IMR-90 (cell line): ENCODE data around the gene OR2T6. TPM values are rescaled to one million over a fixed set of nuclear protein-coding genes. Genes with fewer than 3 reads are reported as not detected.
"Not testable (repeated sequence)": the region's sequence is repeated elsewhere in the genome, so short reads cannot be mapped to it uniquely, and the experiment has no call there.

ENCODE experiments used
- ATAC-seq: fragments of 200-7000 bp; cut with Tn5 transposase; 2 replicates; pipeline ENCODE4 v1.9.1; 2020; ENCODE audit warnings: low read depth, mild to moderate bottlenecking, moderate library complexity
- BruUV-seq: library from RNA; stranded (reverse); fragments of 400-500 nt; replicated peaks from 2 replicates; lab custom pipeline; 2021; lab: Mats Ljungman, UMichigan
- CTCF ChIA-PET: fragments of 300-600 bp; formaldehyde crosslinking; extraction: SDS; loops from one replicate; lab custom pipeline; 2021; ENCODE audit warnings: antibody characterized with exemption; lab: Yijun Ruan, JAX
- POLR2A ChIA-PET: fragments of 300-600 bp; sonication (Branson Sonifier 250); formaldehyde crosslinking; loops from one replicate; lab custom pipeline; 2022; ENCODE audit warnings: antibody characterized with exemption; ENCODE audit not compliant: unreplicated experiment; lab: Charles Lee
- DNase-seq: peaks from one replicate; pipeline ENCODE4 v3.0.0; 2013
- H2AFZ ChIP-seq: replicated peaks from 2 replicates; pipeline ENCODE3; 2013; ENCODE audit warnings: low read length, mild to moderate bottlenecking; ENCODE audit not compliant: poor library complexity
- H2AK5ac ChIP-seq: 2 replicates; pipeline ENCODE4 v1.6.1; 2013; ENCODE audit warnings: low read depth, low read length, inconsistent platforms
- H2AK9ac ChIP-seq: replicated peaks from 2 replicates; pipeline ENCODE3; 2013; ENCODE audit warnings: mild to moderate bottlenecking, low read depth, low read length, moderate library complexity; ENCODE audit not compliant: poor library complexity
- H2BK120ac ChIP-seq: 2 replicates; pipeline ENCODE4 v1.6.1; 2013; ENCODE audit warnings: low read depth, low read length, inconsistent platforms
- H2BK15ac ChIP-seq: 3 replicates; pipeline ENCODE4 v1.6.1; 2013; ENCODE audit warnings: low read depth, low read length, inconsistent platforms
- H2BK20ac ChIP-seq: 2 replicates; pipeline ENCODE4 v1.6.1; 2013; ENCODE audit warnings: low read depth, mild to moderate bottlenecking, inconsistent platforms, low read length, moderate library complexity
- H2BK5ac ChIP-seq: 2 replicates; pipeline ENCODE4 v1.6.1; 2013; ENCODE audit warnings: mild to moderate bottlenecking, low read depth, low read length, inconsistent platforms; ENCODE audit not compliant: poor library complexity, severe bottlenecking
- H3K14ac ChIP-seq: replicated peaks from 2 replicates; pipeline ENCODE4 v1.6.1; 2013; ENCODE audit warnings: low read depth, low read length, inconsistent platforms
- H3K18ac ChIP-seq: 2 replicates; pipeline ENCODE4 v1.6.1; 2013; ENCODE audit warnings: low read depth, low read length, control low read depth
- H3K23ac ChIP-seq: 2 replicates; pipeline ENCODE4 v1.6.1; 2013; ENCODE audit warnings: low read depth, low read length, inconsistent platforms
- H3K27ac ChIP-seq: 2 replicates; pipeline ENCODE4 v1.5.1; 2013; ENCODE audit warnings: mild to moderate bottlenecking, control low read depth, low read length; ENCODE audit not compliant: insufficient read depth
- H3K27me3 ChIP-seq: 2 replicates; pipeline ENCODE4 v1.6.1; 2013; ENCODE audit warnings: low read length; ENCODE audit not compliant: control insufficient read depth, insufficient read depth
- H3K36me3 ChIP-seq: 2 replicates; pipeline ENCODE4 v1.6.1; 2013; ENCODE audit warnings: low read length, mixed read lengths; ENCODE audit not compliant: control insufficient read depth, insufficient read depth
- H3K4ac ChIP-seq: 2 replicates; pipeline ENCODE4 v1.6.1; 2013; ENCODE audit warnings: low read depth, low read length, inconsistent platforms
- H3K4me1 ChIP-seq: 2 replicates; pipeline ENCODE4 v1.6.1; 2013; ENCODE audit warnings: low read length, mixed read lengths; ENCODE audit not compliant: control insufficient read depth, insufficient read depth
- H3K4me2 ChIP-seq: 2 replicates; pipeline ENCODE4 v1.6.1; 2013; ENCODE audit warnings: low read depth, mild to moderate bottlenecking, control low read depth, low read length, moderate library complexity
- H3K4me3 ChIP-seq: 2 replicates; pipeline ENCODE4 v1.5.1; 2013; ENCODE audit warnings: low read depth, mild to moderate bottlenecking, control low read depth, low read length, moderate library complexity; ENCODE audit not compliant: insufficient read depth
- H3K56ac ChIP-seq: 2 replicates; pipeline ENCODE4 v1.6.1; 2013; ENCODE audit warnings: low read length, inconsistent platforms; ENCODE audit not compliant: insufficient read depth; ENCODE audit errors: extremely low read depth
- H3K79me1 ChIP-seq, 2 experiments: 2 replicates each; pipeline ENCODE4 v1.6.1; 2013; ENCODE audit warnings: low read length in 2 of 2, inconsistent platforms in 1 of 2, low read depth in 1 of 2
- H3K9ac ChIP-seq: 2 replicates; pipeline ENCODE4 v1.6.1; 2013; ENCODE audit warnings: low read depth, low read length, control low read depth
- H3K9me1 ChIP-seq: 2 replicates; pipeline ENCODE4 v1.6.1; 2013; ENCODE audit warnings: low read length, inconsistent platforms; ENCODE audit not compliant: insufficient read depth
- H3K9me3 ChIP-seq: 2 replicates; pipeline ENCODE4 v1.6.1; 2013; ENCODE audit warnings: low read length; ENCODE audit not compliant: control insufficient read depth, insufficient read depth
- H4K20me1 ChIP-seq: 2 replicates; pipeline ENCODE4 v1.6.1; 2013; ENCODE audit warnings: low read length, inconsistent platforms; ENCODE audit not compliant: insufficient read depth
- H4K5ac ChIP-seq: 2 replicates; pipeline ENCODE4 v1.6.1; 2013; ENCODE audit warnings: mild to moderate bottlenecking, low read depth, low read length, control low read depth
- H4K8ac ChIP-seq, 2 experiments: 2 replicates each; pipeline ENCODE4 v1.6.1; 2013; ENCODE audit warnings: low read depth in 2 of 2, low read length in 2 of 2, control low read depth in 1 of 2, inconsistent platforms in 1 of 2
- H4K91ac ChIP-seq: 2 replicates; pipeline ENCODE4 v1.6.1; 2013; ENCODE audit warnings: low read depth, low read length, inconsistent platforms; ENCODE audit not compliant: insufficient read depth
- WGBS, 2 experiments: methylation state at CpG; one replicate each; pipeline versions ENCODE4 v1.1.5 to v1.1.7; 2013; ENCODE audit warnings: missing lambda C conversion rate in 2 of 2; ENCODE audit not compliant: insufficient read length in 1 of 2; ENCODE audit errors: extremely low coverage in 2 of 2; 5-methylcytosine and 5-hydroxymethylcytosine counted together
- dilution Hi-C: fragments of 300-500 bp; cut with HindIII; formaldehyde crosslinking; loops from one replicate; pipeline ENCODE4 v1.14.3; 2018; ENCODE audit warnings: low sequenced_read_pairs; ENCODE audit not compliant: unreplicated experiment
- in situ Hi-C: fragments of 300-500 bp; cut with MboI; formaldehyde crosslinking; loops from 3 replicates; pipeline ENCODE4 v1.14.3; 2019; ENCODE audit warnings: low sequenced_read_pairs, inconsistent platforms, mixed read lengths
- intact Hi-C: fragments of 100-400 bp; cut with micrococcal nuclease; formaldehyde crosslinking; loops from 2 replicates; pipeline ENCODE4 v1.10.0; 2022
- polyA plus RNA-seq, 3 experiments: library from polyadenylated mRNA; depleted of rRNA; stranded (reverse); fragments of >200 nt; gene quantifications; 2 replicates each; pipeline ENCODE4 v1.2.3, GENCODE V29; 2012; ENCODE audit warnings: low replicate concordance in 1 of 3
- total RNA-seq: library from RNA; depleted of rRNA; stranded (reverse); fragments of >200 nt; gene quantifications from 2 replicates; pipeline ENCODE4 v1.2.3, GENCODE V29; 2012

Gene OR2T6
- total and polyA plus RNA-seq, 2 of the 4 experiments (the other 2 are of a cell fraction) = not detected

GRCh38 chr1:248433811-248434415, 58.4 kb downstream of the OR2T6 start:
- H3K14ac ChIP-seq, H2AFZ ChIP-seq, H3K18ac ChIP-seq, H2AK5ac ChIP-seq, H4K20me1 ChIP-seq, H3K27ac ChIP-seq, H4K5ac ChIP-seq, dilution Hi-C loops, intact Hi-C loops, H3K23ac ChIP-seq, H3K36me3 ChIP-seq, H2BK15ac ChIP-seq, H3K9ac ChIP-seq, H2BK120ac ChIP-seq, ATAC-seq, BruUV-seq, H3K4me1 ChIP-seq, H4K8ac ChIP-seq, H2BK5ac ChIP-seq, CTCF ChIA-PET, H2AK9ac ChIP-seq, H3K56ac ChIP-seq, H3K27me3 ChIP-seq, in situ Hi-C loops, H3K4ac ChIP-seq, H4K91ac ChIP-seq, H3K79me1 ChIP-seq, H3K4me2 ChIP-seq, H3K4me3 ChIP-seq, H3K9me3 ChIP-seq, DNase-seq, POLR2A ChIA-PET, H2BK20ac ChIP-seq, H3K9me1 ChIP-seq: not testable (repeated sequence)
- 93% methylated on average over 3 of the region's 38 CpGs; no CpG with 5 or more reads in 1 of the 2 experiments for WGBS, 2 experiments

- H3K9ac ChIP-seq, in situ Hi-C loops, H4K5ac ChIP-seq, H2AK5ac ChIP-seq, H3K14ac ChIP-seq, H3K56ac ChIP-seq, H3K9me3 ChIP-seq, H3K27ac ChIP-seq, H2AFZ ChIP-seq, H4K8ac ChIP-seq, H4K20me1 ChIP-seq, H3K27me3 ChIP-seq, H3K4me2 ChIP-seq, H3K18ac ChIP-seq, H3K79me1 ChIP-seq, H3K23ac ChIP-seq, H2BK5ac ChIP-seq, H3K4me1 ChIP-seq, H2AK9ac ChIP-seq, H2BK20ac ChIP-seq, H3K9me1 ChIP-seq, ATAC-seq, H3K4ac ChIP-seq, H4K91ac ChIP-seq, DNase-seq, dilution Hi-C loops, H2BK15ac ChIP-seq, CTCF ChIA-PET, BruUV-seq, intact Hi-C loops, H3K4me3 ChIP-seq, POLR2A ChIA-PET, H2BK120ac ChIP-seq, H3K36me3 ChIP-seq: not testable (repeated sequence)
- WGBS, 2 experiments = no CpG with 5 or more reads among the region's 6 CpGs
Measured at GRCh38 chr1:248434913-248435312, 59.4 kb downstream of the OR2T6 start.
